HepG2 (cell line): Measurements from ENCODE around the gene DTYMK.

Experiments used
- ATF1 ChIP-seq: IDR thresholded peaks from 2 replicates; pipeline ENCODE4 v1.6.1; 2016; ENCODE audit warnings: mild to moderate bottlenecking, control low read depth
- CAMTA2 ChIP-seq: sonication (generic); formaldehyde crosslinking; IDR thresholded peaks from 2 replicates; pipeline ENCODE4 v1.4.0; 2020; ENCODE audit warnings: mild to moderate bottlenecking, missing genetic modification reagents, borderline replicate concordance
- ISX ChIP-seq: sonication (generic); formaldehyde crosslinking; conservative IDR thresholded peaks from 2 replicates; pipeline ENCODE4 v1.5.0; 2020; ENCODE audit warnings: missing genetic modification reagents
- MAX ChIP-seq: IDR thresholded peaks from 2 replicates; pipeline ENCODE4 v1.6.1; 2012; ENCODE audit warnings: inconsistent platforms
- MEIS2 ChIP-seq: sonication (generic); formaldehyde crosslinking; IDR thresholded peaks from 2 replicates; pipeline ENCODE4 v1.9.0; 2021; ENCODE audit warnings: mild to moderate bottlenecking, missing genetic modification reagents
- POLR2AphosphoS5 ChIP-seq: IDR thresholded peaks from 2 replicates; pipeline ENCODE4 v1.6.1; 2012; ENCODE audit warnings: low read depth, low read length
- PRPF4 ChIP-seq: fragments of 200-400 bp; formaldehyde crosslinking; IDR thresholded peaks from 2 replicates; pipeline ENCODE4 v1.6.1; 2016; ENCODE audit warnings: low read length, low read depth; ENCODE audit not compliant: poor library complexity, severe bottlenecking
- ZFP90 ChIP-seq: sonication (generic); formaldehyde crosslinking; IDR thresholded peaks from 2 replicates; pipeline ENCODE4 v1.8.0; 2022; ENCODE audit warnings: missing genetic modification reagents, mild to moderate bottlenecking, inconsistent platforms, borderline replicate concordance
- TF ChIP-seq, protein P1 (sequence below): sonication (generic); formaldehyde crosslinking; IDR thresholded peaks from 2 replicates; pipeline ENCODE4 v1.5.0; 2020; ENCODE audit warnings: mild to moderate bottlenecking, missing genetic modification reagents, moderate library complexity

GRCh38 chr2:241680827-241681599 is 5.6 kb downstream of the DTYMK start:
- TF ChIP-seq POLR2AphosphoS5 (no peak), CAMTA2 (CRISPR knock-in tag) (no peak), MEIS2 (CRISPR knock-in tag) (no peak), ATF1 (CRISPR knock-in tag) (no peak), PRPF4 (no peak), ISX (CRISPR knock-in tag) (no peak), MAX (no peak), ZFP90 (no peak)
- TF ChIP-seq, protein P1, sequence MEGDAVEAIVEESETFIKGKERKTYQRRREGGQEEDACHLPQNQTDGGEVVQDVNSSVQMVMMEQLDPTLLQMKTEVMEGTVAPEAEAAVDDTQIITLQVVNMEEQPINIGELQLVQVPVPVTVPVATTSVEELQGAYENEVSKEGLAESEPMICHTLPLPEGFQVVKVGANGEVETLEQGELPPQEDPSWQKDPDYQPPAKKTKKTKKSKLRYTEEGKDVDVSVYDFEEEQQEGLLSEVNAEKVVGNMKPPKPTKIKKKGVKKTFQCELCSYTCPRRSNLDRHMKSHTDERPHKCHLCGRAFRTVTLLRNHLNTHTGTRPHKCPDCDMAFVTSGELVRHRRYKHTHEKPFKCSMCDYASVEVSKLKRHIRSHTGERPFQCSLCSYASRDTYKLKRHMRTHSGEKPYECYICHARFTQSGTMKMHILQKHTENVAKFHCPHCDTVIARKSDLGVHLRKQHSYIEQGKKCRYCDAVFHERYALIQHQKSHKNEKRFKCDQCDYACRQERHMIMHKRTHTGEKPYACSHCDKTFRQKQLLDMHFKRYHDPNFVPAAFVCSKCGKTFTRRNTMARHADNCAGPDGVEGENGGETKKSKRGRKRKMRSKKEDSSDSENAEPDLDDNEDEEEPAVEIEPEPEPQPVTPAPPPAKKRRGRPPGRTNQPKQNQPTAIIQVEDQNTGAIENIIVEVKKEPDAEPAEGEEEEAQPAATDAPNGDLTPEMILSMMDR: no peak
